Measurements from ENCODE around the gene IRGM. TPM values are rescaled to one million over a fixed set of nuclear protein-coding genes. Genes with fewer than 3 reads are reported as not detected.

Gene IRGM
- total and polyA plus RNA-seq, 4 donors: 0.25 TPM; not detected in 3

DNA sequence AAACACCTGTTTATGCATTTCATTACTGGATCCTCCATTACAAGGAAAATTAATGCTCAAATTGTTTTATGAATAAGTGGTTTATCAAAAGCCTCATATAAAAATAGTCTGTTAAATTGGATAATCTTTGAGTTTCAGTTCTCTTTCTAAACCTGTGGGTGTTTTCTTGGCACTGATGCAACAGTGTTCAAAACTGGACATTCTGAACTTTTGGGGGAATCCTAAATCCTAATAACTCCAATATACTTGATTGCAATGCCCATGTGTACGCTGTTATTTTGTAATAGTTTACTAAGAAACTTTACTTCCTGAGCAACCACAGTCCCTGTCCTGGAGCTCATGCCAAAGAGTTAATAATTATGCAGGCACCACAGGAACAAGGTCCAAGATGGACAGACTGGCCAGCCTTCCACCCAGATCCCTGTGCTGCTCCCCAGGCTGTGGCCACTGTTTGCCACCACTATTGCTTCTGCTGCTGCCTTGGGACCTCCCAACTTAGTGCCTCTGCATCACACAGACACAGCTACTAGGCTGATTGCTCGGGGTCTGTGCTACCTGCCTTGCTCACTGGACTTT is 14.0 kb downstream of the IRGM start:
- Histone ChIP-seq H3K9me3 (ENCODE audit: control insufficient read depth in 4 of 4, insufficient read depth in 3 of 4, low read length in 3 of 4) (peaks cover 0 to 5% (median 1%) of the 10 kb centered on the region in 4 donors), H3K27me3 (ENCODE audit: control insufficient read depth in 3 of 3, insufficient read depth in 3 of 3, low read length in 2 of 3) (no peaks in the 10 kb centered on the region), H3K4me1 (ENCODE audit: control insufficient read depth in 5 of 5, insufficient read depth in 5 of 5, low read length in 5 of 5) (no peaks in the 10 kb centered on the region), H3K4me3 (no peak overlapping the region), H3K36me3 (ENCODE audit: control insufficient read depth in 4 of 4, insufficient read depth in 4 of 4, low read length in 4 of 4) (no peaks in the 10 kb centered on the region), H3K27ac (ENCODE audit: low read depth in 1 of 2, low read length in 1 of 2) (no peak overlapping the region), H3K9ac (ENCODE audit: insufficient read depth in 1 of 2, low read length in 2 of 2) (no peak overlapping the region)
- 55 to 60% methylated on average over 2 of the region's 2 CpGs for WGBS, 2 donors
- TF ChIP-seq, protein P1, sequence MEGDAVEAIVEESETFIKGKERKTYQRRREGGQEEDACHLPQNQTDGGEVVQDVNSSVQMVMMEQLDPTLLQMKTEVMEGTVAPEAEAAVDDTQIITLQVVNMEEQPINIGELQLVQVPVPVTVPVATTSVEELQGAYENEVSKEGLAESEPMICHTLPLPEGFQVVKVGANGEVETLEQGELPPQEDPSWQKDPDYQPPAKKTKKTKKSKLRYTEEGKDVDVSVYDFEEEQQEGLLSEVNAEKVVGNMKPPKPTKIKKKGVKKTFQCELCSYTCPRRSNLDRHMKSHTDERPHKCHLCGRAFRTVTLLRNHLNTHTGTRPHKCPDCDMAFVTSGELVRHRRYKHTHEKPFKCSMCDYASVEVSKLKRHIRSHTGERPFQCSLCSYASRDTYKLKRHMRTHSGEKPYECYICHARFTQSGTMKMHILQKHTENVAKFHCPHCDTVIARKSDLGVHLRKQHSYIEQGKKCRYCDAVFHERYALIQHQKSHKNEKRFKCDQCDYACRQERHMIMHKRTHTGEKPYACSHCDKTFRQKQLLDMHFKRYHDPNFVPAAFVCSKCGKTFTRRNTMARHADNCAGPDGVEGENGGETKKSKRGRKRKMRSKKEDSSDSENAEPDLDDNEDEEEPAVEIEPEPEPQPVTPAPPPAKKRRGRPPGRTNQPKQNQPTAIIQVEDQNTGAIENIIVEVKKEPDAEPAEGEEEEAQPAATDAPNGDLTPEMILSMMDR (IDR thresholded peaks at IDR 0.05; ENCODE audit: control extremely low read depth, extremely low read depth): no peak
- no peak for ATAC-seq (ENCODE audit: insufficient read depth, low FRiP score)
- DNase-seq: no peak

DNA sequence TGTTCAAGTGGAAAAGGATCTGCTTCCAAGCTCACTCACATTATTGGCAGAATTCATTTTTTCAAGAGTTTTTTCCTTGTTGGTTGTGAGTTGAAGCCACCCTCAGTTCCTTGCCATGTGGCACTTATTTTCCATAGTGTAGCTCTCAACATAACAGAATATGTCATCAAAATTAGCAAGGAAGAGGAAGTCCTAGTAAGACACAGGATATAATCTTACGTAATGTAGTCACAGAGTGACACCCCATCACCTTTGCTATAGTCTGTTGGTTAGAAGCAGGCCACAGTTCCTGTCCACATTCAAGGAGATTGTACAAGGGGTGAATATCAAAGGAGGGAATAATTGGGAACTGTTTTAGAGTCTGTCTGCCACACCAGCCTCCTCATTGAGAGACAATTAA is 15.7 kb downstream of the IRGM start:
- Histone ChIP-seq H3K36me3 (ENCODE audit: control insufficient read depth in 4 of 4, insufficient read depth in 4 of 4, low read length in 4 of 4) (no peaks in the 10 kb centered on the region), H3K4me3 (no peak overlapping the region), H3K27me3 (ENCODE audit: control insufficient read depth in 3 of 3, insufficient read depth in 3 of 3, low read length in 2 of 3) (no peaks in the 10 kb centered on the region), H3K9me3 (ENCODE audit: control insufficient read depth in 4 of 4, insufficient read depth in 3 of 4, low read length in 3 of 4) (peaks cover 0 to 7% (median 1%) of the 10 kb centered on the region in 4 donors), H3K27ac (ENCODE audit: low read depth in 1 of 2, low read length in 1 of 2) (no peak overlapping the region), H3K9ac (ENCODE audit: insufficient read depth in 1 of 2, low read length in 2 of 2) (no peak overlapping the region), H3K4me1 (ENCODE audit: control insufficient read depth in 5 of 5, insufficient read depth in 5 of 5, low read length in 5 of 5) (no peaks in the 10 kb centered on the region)
- no peak for ATAC-seq (ENCODE audit: insufficient read depth, low FRiP score)
- 35 to 65% methylated on average over 1 of the region's 1 CpG for WGBS, 2 donors
- DNase-seq: no peak
- TF ChIP-seq, protein P1 (IDR thresholded peaks at IDR 0.05; ENCODE audit: control extremely low read depth, extremely low read depth): no peak

- H3K27ac ChIP-seq (ENCODE audit: low read depth in 1 of 2, low read length in 1 of 2): no peak overlapping the region
- DNase-seq (peak in 1 of 3 donors; percentile 9), ATAC-seq (ENCODE audit: insufficient read depth, low FRiP score) (no peak)
- peaks cover 0 to 2% (median 0%) of the 10 kb centered on the region in 4 donors for H3K36me3 ChIP-seq (ENCODE audit: control insufficient read depth in 4 of 4, insufficient read depth in 4 of 4, low read length in 4 of 4)
- no peaks in the 10 kb centered on the region for H3K27me3 ChIP-seq (ENCODE audit: control insufficient read depth in 3 of 3, insufficient read depth in 3 of 3, low read length in 2 of 3)
- TF ChIP-seq, protein P1 (IDR thresholded peaks at IDR 0.05; ENCODE audit: control extremely low read depth, extremely low read depth): no peak
- H3K9ac ChIP-seq (ENCODE audit: insufficient read depth in 1 of 2, low read length in 2 of 2): no peak overlapping the region
- H3K4me3 ChIP-seq: no peak overlapping the region
- no peaks in the 10 kb centered on the region for H3K4me1 ChIP-seq (ENCODE audit: control insufficient read depth in 5 of 5, insufficient read depth in 5 of 5, low read length in 5 of 5)
- H3K9me3 ChIP-seq (ENCODE audit: control insufficient read depth in 4 of 4, insufficient read depth in 3 of 4, low read length in 3 of 4): peaks cover 0 to 20% (median 3%) of the 10 kb centered on the region in 4 donors
Measured at GRCh38 chr5:150879358-150879757, 33.0 kb downstream of the IRGM start.

All from lung (tissue), 12 donors.